GM12878 (cell line): Measurements from ENCODE around the gene CNTN4. TPM values are rescaled to one million over a fixed set of nuclear protein-coding genes. Genes with fewer than 3 reads are reported as not detected.

Source experiments
- ATAC-seq: fragments of 200-7000 bp; cut with Tn5 transposase; 3 replicates; pipeline ENCODE4 v1.9.1; 2020; ENCODE audit warnings: mild to moderate bottlenecking, moderate library complexity
- BruUV-seq: library from RNA; stranded (reverse); fragments of 400-500 nt; replicated peaks from 2 replicates; lab custom pipeline; 2021; lab: Mats Ljungman, UMichigan
- CTCF ChIA-PET: fragments of 300-600 bp; sonication (Branson Sonifier 250); formaldehyde crosslinking; extraction: SDS; loops from one replicate; lab custom pipeline; 2021; ENCODE audit warnings: inconsistent platforms; lab: Yijun Ruan, JAX
- POLR2A ChIA-PET: fragments of 350-600 bp; formaldehyde crosslinking; extraction: SDS; loops from one replicate; lab custom pipeline; 2021; ENCODE audit warnings: inconsistent platforms; lab: Charles Lee
- RAD21 ChIA-PET: fragments of 300-600 bp; sonication (Branson Sonifier 250); formaldehyde crosslinking; loops from one replicate; lab custom pipeline; 2023; ENCODE audit warnings: antibody characterized with exemption; ENCODE audit not compliant: unreplicated experiment; lab: Charles Lee
- SMC1A ChIA-PET: fragments of 300-600 bp; sonication (Branson Sonifier 250); formaldehyde crosslinking; loops from one replicate; lab custom pipeline; 2023; ENCODE audit not compliant: unreplicated experiment, uncharacterized antibody; lab: Charles Lee
- DNase-seq: peaks from one replicate; pipeline ENCODE4 v3.0.0-alpha.2; 2011; ENCODE audit warnings: low read depth, low spot score
- FAIRE-seq: peaks from 3 replicates; lab custom pipeline; 2011; peaks lifted over from hg19 to GRCh38; lab: Jason Lieb, UNC
- H2AFZ ChIP-seq: 2 replicates; pipeline ENCODE4 v1.6.0; 2011; ENCODE audit warnings: low read depth, low read length, control low read depth; ENCODE audit not compliant: control insufficient read depth
- H3K27ac ChIP-seq: 2 replicates; pipeline ENCODE4 v1.5.1; 2011; ENCODE audit warnings: control low read depth; ENCODE audit not compliant: control insufficient read depth, insufficient read depth
- H3K27me3 ChIP-seq, 2 experiments: replicated peaks in 1 of 2; 2 replicates each; pipeline versions ENCODE4 v1.6.0 to v1.6.1; 2011; ENCODE audit warnings: low read length in 1 of 2; ENCODE audit not compliant: control insufficient read depth in 2 of 2, insufficient read depth in 2 of 2
- H3K36me3 ChIP-seq, 2 experiments: 2 replicates each; pipeline ENCODE4 v1.5.1; 2011; ENCODE audit warnings: low read length in 1 of 2; ENCODE audit not compliant: control insufficient read depth in 2 of 2, insufficient read depth in 2 of 2
- H3K4me1 ChIP-seq: 2 replicates; pipeline ENCODE4 v1.6.1; 2011; ENCODE audit warnings: mild to moderate bottlenecking, low read length, moderate library complexity, mixed read lengths; ENCODE audit not compliant: control insufficient read depth, insufficient read depth
- H3K4me2 ChIP-seq: 2 replicates; pipeline ENCODE4 v1.6.0; 2011; ENCODE audit warnings: control low read depth; ENCODE audit not compliant: control insufficient read depth, insufficient read depth
- H3K4me3 ChIP-seq: fragments of 200-600 bp; sonication (generic); 2 replicates; pipeline ENCODE4 v1.5.1; 2016
- H3K79me2 ChIP-seq: 2 replicates; pipeline ENCODE4 v1.6.0; 2011; ENCODE audit warnings: low read length; ENCODE audit not compliant: control insufficient read depth, insufficient read depth
- H3K9ac ChIP-seq: 2 replicates; pipeline ENCODE4 v1.8.0; 2011; ENCODE audit warnings: low read length, control low read depth, mixed read lengths; ENCODE audit not compliant: control insufficient read depth, insufficient read depth
- H3K9me3 ChIP-seq: replicated peaks from 3 replicates; pipeline ENCODE4 v1.5.1; 2011; ENCODE audit warnings: mild to moderate bottlenecking, low read length; ENCODE audit not compliant: control insufficient read depth, insufficient read depth
- H4K20me1 ChIP-seq: 2 replicates; pipeline ENCODE4 v1.6.0; 2011; ENCODE audit not compliant: control insufficient read depth, insufficient read depth
- CBX5 ChIP-seq: sonication (generic); IDR thresholded peaks from 2 replicates; pipeline ENCODE4 v1.6.1; 2016; ENCODE audit warnings: low read depth, moderate library complexity, mild to moderate bottlenecking, inconsistent platforms
- CHD2 ChIP-seq: IDR thresholded peaks from 2 replicates; pipeline ENCODE4 v1.6.1; 2011; ENCODE audit warnings: low read depth, low read length, improper control_type of control experiment, borderline replicate concordance
- EGR1 ChIP-seq, 2 experiments: IDR thresholded peaks; 1 replicate in 1 of 2; 2 replicates in 1 of 2; pipeline ENCODE4 v1.6.1; 2011 to 2012; ENCODE audit warnings: low read depth in 2 of 2, low read length in 2 of 2, borderline replicate concordance in 1 of 2, mild to moderate bottlenecking in 1 of 2, moderate library complexity in 1 of 2
- ETV6 ChIP-seq, 2 experiments: fragments of 450-650 bp in 1 of 2; IDR thresholded peaks in 1 of 2; conservative IDR thresholded peaks in 1 of 2; 2 replicates each; pipeline ENCODE4 v1.6.1; 2014; ENCODE audit warnings: antibody characterized with exemption in 1 of 2, borderline replicate concordance in 1 of 2, low read depth in 1 of 2, mild to moderate bottlenecking in 1 of 2, moderate library complexity in 1 of 2
- HDGF ChIP-seq: fragments of 450-650 bp; IDR thresholded peaks from 2 replicates; pipeline ENCODE4 v1.6.1; 2016; ENCODE audit warnings: antibody characterized with exemption
- PML ChIP-seq: IDR thresholded peaks from 2 replicates; pipeline ENCODE4 v1.6.1; 2012; ENCODE audit warnings: low read length, inconsistent platforms
- SMC3 ChIP-seq: IDR thresholded peaks from 2 replicates; pipeline ENCODE4 v1.6.1; 2011; ENCODE audit warnings: low read length, improper control_type of control experiment, borderline replicate concordance
- WGBS: methylation state at CpG from one replicate; pipeline ENCODE4 v1.1.6; 2016; ENCODE audit warnings: low lambda C conversion rate; ENCODE audit not compliant: insufficient replicate concordance, insufficient coverage; ENCODE audit errors: missing lambda C conversion rate; 5-methylcytosine and 5-hydroxymethylcytosine counted together
- in situ Hi-C: fragments of 300-500 bp; cut with MboI; formaldehyde crosslinking; loops from 9 replicates; pipeline ENCODE4 v1.14.3; 2018; ENCODE audit warnings: mixed read lengths
- intact Hi-C: fragments of 100-400 bp; cut with micrococcal nuclease; formaldehyde crosslinking; loops from one replicate; pipeline ENCODE4 v1.14.2; 2022; ENCODE audit not compliant: unreplicated experiment
- polyA plus RNA-seq, 11 experiments: library from polyadenylated mRNA; depleted of rRNA in 4 of 11; unstranded in 6 of 11; stranded (reverse) in 5 of 11; fragments of >200 nt; fragmentation: Nextera tagmentation in 4 of 11; fragmentation: Illumina TruSeq in 1 of 11; extraction: Ambion mirVana in 4 of 11; extraction: Trizol in 1 of 11; gene quantifications; 1 replicate in 1 of 11; 2 replicates in 10 of 11; pipeline versions ENCODE4 v1.2.1 to v1.2.3, GENCODE V29; 2011 to 2016; ENCODE audit warnings: inconsistent platforms in 2 of 11, missing spikeins in 2 of 11, low read depth in 1 of 11
- total RNA-seq, 4 experiments: library from RNA; depleted of rRNA in 3 of 4; stranded (reverse); fragments of >200 nt in 3 of 4; fragmentation: Illumina TruSeq in 1 of 4; extraction: Trizol in 1 of 4; gene quantifications; 2 replicates each; pipeline versions ENCODE4 v1.2.1 to v1.2.3, GENCODE V29; 2013 to 2021
- TF ChIP-seq, protein P1 (sequence below): fragments of 450-650 bp; IDR thresholded peaks from 2 replicates; pipeline ENCODE4 v1.6.1; 2017; ENCODE audit warnings: mild to moderate bottlenecking, moderate library complexity
- TF ChIP-seq, protein P2 (sequence below): fragments of 450-650 bp; IDR thresholded peaks from 2 replicates; pipeline ENCODE4 v1.6.1; 2017; ENCODE audit warnings: mild to moderate bottlenecking, moderate library complexity
- TF ChIP-seq, protein P3 (sequence below): IDR thresholded peaks from 2 replicates; pipeline ENCODE4 v1.6.1; 2011; ENCODE audit warnings: borderline replicate concordance, low read depth, mild to moderate bottlenecking, moderate library complexity, low read length; ENCODE audit not compliant: insufficient read depth, poor library complexity, severe bottlenecking
- TF ChIP-seq, protein P4 (sequence below): IDR thresholded peaks from 2 replicates; pipeline ENCODE4 v1.6.1; 2011; ENCODE audit warnings: low read depth, mild to moderate bottlenecking, low read length, moderate library complexity, borderline replicate concordance; ENCODE audit errors: extremely low read depth

Gene CNTN4
- total and polyA plus RNA-seq, 10 of the 15 experiments (the other 5 are each of a cell fraction or from before 2014, with no cell fraction given) = 0.05 to 0.43 (median 0.15) TPM; not detected in 1

DNA sequence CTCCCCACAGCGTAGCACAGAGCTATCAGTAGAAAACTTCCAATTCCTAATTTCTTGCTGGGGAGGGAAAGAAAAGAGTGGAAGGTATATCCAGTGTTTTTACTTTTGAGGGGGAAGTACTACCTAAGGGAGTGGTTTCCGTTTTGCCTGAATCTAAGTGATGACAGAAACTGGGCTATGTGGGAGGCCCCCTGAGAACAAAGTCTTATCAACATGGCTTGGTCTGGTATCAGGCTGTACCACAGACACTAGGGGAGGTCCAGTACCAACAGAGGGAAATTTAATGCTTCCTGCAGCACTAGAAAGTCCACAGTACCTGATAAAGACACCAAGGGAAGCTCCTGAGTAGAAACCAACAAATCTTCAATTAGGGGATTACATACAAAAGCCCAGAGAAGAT lies 812.3 kb downstream of the CNTN4 start:
- intact Hi-C loops = no loop called here
- Histone ChIP-seq H3K36me3 (no peaks in the 10 kb centered on the region), H3K79me2 (no peaks in the 10 kb centered on the region), H4K20me1 (no peaks in the 10 kb centered on the region), H3K9me3 (no peaks in the 10 kb centered on the region), H3K27me3 (no peaks in the 10 kb centered on the region), H3K4me3 (no peak overlapping the region), H3K4me1 (no peaks in the 10 kb centered on the region), H3K9ac (no peak overlapping the region), H3K27ac (no peak overlapping the region), H3K4me2 (no peak overlapping the region), H2AFZ (no peak overlapping the region)
- ChIA-PET SMC1A (no interaction called here), CTCF (no interaction called here), RAD21 (no interaction called here), POLR2A (no interaction called here)
- FAIRE-seq (no peak), ATAC-seq (no peak), DNase-seq (no peak)
- no TSS peak for BruUV-seq
- in situ Hi-C loops = no loop called here
- 0% methylated on average over 2 of the region's 2 CpGs for WGBS
- TF ChIP-seq CHD2 (no peak), HDGF (no peak), ETV6 (conservative IDR thresholded peaks at IDR 0.05 in 1 of 2, IDR thresholded peaks at IDR 0.05 in 1 of 2; ENCODE audit: borderline replicate concordance in 1 of 2, low read depth in 1 of 2) (no peak), EGR1 (IDR thresholded peaks at IDR 0.05; ENCODE audit: borderline replicate concordance in 1 of 2, low read depth in 2 of 2, low read length in 2 of 2) (no peak), SMC3 (no peak), CBX5 (no peak), PML (no peak)
- TF ChIP-seq, protein P1, sequence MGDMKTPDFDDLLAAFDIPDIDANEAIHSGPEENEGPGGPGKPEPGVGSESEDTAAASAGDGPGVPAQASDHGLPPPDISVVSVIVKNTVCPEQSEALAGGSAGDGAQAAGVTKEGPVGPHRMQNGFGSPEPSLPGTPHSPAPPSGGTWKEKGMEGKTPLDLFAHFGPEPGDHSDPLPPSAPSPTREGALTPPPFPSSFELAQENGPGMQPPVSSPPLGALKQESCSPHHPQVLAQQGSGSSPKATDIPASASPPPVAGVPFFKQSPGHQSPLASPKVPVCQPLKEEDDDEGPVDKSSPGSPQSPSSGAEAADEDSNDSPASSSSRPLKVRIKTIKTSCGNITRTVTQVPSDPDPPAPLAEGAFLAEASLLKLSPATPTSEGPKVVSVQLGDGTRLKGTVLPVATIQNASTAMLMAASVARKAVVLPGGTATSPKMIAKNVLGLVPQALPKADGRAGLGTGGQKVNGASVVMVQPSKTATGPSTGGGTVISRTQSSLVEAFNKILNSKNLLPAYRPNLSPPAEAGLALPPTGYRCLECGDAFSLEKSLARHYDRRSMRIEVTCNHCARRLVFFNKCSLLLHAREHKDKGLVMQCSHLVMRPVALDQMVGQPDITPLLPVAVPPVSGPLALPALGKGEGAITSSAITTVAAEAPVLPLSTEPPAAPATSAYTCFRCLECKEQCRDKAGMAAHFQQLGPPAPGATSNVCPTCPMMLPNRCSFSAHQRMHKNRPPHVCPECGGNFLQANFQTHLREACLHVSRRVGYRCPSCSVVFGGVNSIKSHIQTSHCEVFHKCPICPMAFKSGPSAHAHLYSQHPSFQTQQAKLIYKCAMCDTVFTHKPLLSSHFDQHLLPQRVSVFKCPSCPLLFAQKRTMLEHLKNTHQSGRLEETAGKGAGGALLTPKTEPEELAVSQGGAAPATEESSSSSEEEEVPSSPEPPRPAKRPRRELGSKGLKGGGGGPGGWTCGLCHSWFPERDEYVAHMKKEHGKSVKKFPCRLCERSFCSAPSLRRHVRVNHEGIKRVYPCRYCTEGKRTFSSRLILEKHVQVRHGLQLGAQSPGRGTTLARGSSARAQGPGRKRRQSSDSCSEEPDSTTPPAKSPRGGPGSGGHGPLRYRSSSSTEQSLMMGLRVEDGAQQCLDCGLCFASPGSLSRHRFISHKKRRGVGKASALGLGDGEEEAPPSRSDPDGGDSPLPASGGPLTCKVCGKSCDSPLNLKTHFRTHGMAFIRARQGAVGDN = no peak
- TF ChIP-seq, protein P2, sequence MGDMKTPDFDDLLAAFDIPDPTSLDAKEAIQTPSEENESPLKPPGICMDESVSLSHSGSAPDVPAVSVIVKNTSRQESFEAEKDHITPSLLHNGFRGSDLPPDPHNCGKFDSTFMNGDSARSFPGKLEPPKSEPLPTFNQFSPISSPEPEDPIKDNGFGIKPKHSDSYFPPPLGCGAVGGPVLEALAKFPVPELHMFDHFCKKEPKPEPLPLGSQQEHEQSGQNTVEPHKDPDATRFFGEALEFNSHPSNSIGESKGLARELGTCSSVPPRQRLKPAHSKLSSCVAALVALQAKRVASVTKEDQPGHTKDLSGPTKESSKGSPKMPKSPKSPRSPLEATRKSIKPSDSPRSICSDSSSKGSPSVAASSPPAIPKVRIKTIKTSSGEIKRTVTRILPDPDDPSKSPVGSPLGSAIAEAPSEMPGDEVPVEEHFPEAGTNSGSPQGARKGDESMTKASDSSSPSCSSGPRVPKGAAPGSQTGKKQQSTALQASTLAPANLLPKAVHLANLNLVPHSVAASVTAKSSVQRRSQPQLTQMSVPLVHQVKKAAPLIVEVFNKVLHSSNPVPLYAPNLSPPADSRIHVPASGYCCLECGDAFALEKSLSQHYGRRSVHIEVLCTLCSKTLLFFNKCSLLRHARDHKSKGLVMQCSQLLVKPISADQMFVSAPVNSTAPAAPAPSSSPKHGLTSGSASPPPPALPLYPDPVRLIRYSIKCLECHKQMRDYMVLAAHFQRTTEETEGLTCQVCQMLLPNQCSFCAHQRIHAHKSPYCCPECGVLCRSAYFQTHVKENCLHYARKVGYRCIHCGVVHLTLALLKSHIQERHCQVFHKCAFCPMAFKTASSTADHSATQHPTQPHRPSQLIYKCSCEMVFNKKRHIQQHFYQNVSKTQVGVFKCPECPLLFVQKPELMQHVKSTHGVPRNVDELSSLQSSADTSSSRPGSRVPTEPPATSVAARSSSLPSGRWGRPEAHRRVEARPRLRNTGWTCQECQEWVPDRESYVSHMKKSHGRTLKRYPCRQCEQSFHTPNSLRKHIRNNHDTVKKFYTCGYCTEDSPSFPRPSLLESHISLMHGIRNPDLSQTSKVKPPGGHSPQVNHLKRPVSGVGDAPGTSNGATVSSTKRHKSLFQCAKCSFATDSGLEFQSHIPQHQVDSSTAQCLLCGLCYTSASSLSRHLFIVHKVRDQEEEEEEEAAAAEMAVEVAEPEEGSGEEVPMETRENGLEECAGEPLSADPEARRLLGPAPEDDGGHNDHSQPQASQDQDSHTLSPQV = no peak
- TF ChIP-seq, protein P3, sequence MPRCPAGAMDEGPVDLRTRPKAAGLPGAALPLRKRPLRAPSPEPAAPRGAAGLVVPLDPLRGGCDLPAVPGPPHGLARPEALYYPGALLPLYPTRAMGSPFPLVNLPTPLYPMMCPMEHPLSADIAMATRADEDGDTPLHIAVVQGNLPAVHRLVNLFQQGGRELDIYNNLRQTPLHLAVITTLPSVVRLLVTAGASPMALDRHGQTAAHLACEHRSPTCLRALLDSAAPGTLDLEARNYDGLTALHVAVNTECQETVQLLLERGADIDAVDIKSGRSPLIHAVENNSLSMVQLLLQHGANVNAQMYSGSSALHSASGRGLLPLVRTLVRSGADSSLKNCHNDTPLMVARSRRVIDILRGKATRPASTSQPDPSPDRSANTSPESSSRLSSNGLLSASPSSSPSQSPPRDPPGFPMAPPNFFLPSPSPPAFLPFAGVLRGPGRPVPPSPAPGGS = no peak
- TF ChIP-seq, protein P4, sequence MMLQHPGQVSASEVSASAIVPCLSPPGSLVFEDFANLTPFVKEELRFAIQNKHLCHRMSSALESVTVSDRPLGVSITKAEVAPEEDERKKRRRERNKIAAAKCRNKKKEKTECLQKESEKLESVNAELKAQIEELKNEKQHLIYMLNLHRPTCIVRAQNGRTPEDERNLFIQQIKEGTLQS = no peak
